ENCODE measurements around the gene LRRC8C. TPM values are rescaled to one million over a fixed set of nuclear protein-coding genes. Genes with fewer than 3 reads are reported as not detected.
A peak's percentile ranks its signal among the peaks of the same experiment; 100 is the strongest.

LRRC8C gene
- total and polyA plus RNA-seq, 8 donors = 8.3 to 11.6 (median 9.2) TPM

GRCh38 chr1:89734442-89734841 lies 101.5 kb downstream of the LRRC8C start:
- no peak for TF ChIP-seq CTCF (IDR thresholded peaks at IDR 0.05)
- no peaks in the 10 kb centered on the region for H3K4me1 ChIP-seq
- no peak overlapping the region for H3K27ac ChIP-seq
- ATAC-seq = no peak
- no peak for DNase-seq
- no peaks in the 10 kb centered on the region for H3K27me3 ChIP-seq
- H3K4me3 ChIP-seq = no peak overlapping the region
- intact Hi-C loops (cut with DNase I) = no loop called here
- H3K36me3 ChIP-seq = no peaks in the 10 kb centered on the region
- no peaks in the 10 kb centered on the region for H3K9me3 ChIP-seq

GRCh38 chr1:89735479-89735878 lies 102.6 kb downstream of the LRRC8C start:
- ATAC-seq (peak; percentile 57), DNase-seq (no peak)
- H3K4me1 ChIP-seq = no peaks in the 10 kb centered on the region
- no peak for TF ChIP-seq CTCF (IDR thresholded peaks at IDR 0.05)
- H3K9me3 ChIP-seq = no peaks in the 10 kb centered on the region
- no peaks in the 10 kb centered on the region for H3K36me3 ChIP-seq
- intact Hi-C loops (cut with DNase I) = no loop called here
- H3K4me3 ChIP-seq = no peak overlapping the region
- no peak overlapping the region for H3K27ac ChIP-seq
- H3K27me3 ChIP-seq = no peaks in the 10 kb centered on the region

- no peaks in the 10 kb centered on the region for H3K36me3 ChIP-seq
- no peaks in the 10 kb centered on the region for H3K9me3 ChIP-seq
- H3K27me3 ChIP-seq = no peaks in the 10 kb centered on the region
- TF ChIP-seq CTCF (IDR thresholded peaks at IDR 0.05) = no peak
- ATAC-seq (peak; percentile 83), DNase-seq (no peak)
- H3K27ac ChIP-seq = no peak overlapping the region
- H3K4me1 ChIP-seq = no peaks in the 10 kb centered on the region
- no peak overlapping the region for H3K4me3 ChIP-seq
- intact Hi-C loops (cut with DNase I) = no loop called here
These were observed 104.2 kb downstream of the LRRC8C start for GRCh38 chr1:89736937-89737733.

- TF ChIP-seq CTCF (IDR thresholded peaks at IDR 0.05) = no peak
- DNase-seq (no peak), ATAC-seq (no peak)
- intact Hi-C loops (cut with DNase I) = no loop called here
- Histone ChIP-seq H3K4me1 (no peaks in the 10 kb centered on the region), H3K4me3 (no peak overlapping the region), H3K27ac (no peak overlapping the region), H3K9me3 (no peaks in the 10 kb centered on the region), H3K36me3 (no peaks in the 10 kb centered on the region), H3K27me3 (no peaks in the 10 kb centered on the region)
These were observed 105.1 kb downstream of the LRRC8C start for GRCh38 chr1:89737985-89738510.

DNA sequence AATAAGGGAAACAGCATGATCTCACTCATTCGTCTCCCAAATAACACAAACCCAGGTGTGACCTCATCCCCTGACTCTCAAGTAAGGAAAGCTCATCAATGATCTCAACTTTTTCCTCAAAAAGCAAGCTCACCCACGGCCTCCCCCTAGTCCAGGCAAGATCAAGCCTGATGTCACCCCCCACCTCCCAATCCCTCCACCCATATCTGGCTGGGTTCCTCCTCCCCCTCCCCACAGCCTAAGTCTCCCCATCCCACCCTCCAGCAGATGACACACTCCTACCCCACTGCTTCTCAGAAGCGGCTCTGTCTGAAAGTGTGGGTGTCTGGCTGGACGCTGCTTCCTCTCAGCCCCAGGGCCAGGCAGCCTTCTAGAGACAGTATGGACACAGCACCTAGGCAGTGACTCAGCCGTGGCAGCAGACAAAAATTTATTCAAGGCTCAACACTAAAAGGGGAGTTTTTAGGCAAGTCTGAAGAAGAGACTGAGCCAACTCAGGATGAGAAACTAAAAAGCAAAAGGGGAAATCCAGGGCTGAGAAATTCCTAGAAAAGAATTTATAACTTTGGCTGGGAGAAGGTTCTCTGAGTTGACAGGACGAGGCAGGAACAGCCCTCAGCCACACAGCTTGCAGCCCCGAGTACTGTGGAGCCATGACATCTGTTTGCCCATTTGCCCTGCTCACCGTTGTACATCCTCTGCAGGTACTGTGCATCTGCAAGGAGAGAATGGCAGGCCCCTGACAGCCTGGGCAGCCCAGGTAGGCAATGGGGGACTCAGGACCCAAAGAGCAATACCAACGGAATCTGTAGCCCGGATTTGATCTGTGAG lies 106.3 kb downstream of the LRRC8C start:
- no peak overlapping the region for H3K27ac ChIP-seq
- ATAC-seq = peak; percentile 40

More for the DNA sequence above, 106.3 kb downstream of the LRRC8C start:
- intact Hi-C loops (cut with DNase I) = no loop called here
- no peak for TF ChIP-seq CTCF (IDR thresholded peaks at IDR 0.05)
- no peaks in the 10 kb centered on the region for H3K4me1 ChIP-seq
- H3K9me3 ChIP-seq = no peaks in the 10 kb centered on the region
- no peaks in the 10 kb centered on the region for H3K27me3 ChIP-seq
- DNase-seq = peak in 1 of 4 donors; percentile 55
- no peaks in the 10 kb centered on the region for H3K36me3 ChIP-seq
- H3K4me3 ChIP-seq = no peak overlapping the region
